Endothelial cell (in vitro differentiated cells): ENCODE measurements around the gene DUSP6. TPM values are rescaled to one million over a fixed set of nuclear protein-coding genes. Genes with fewer than 3 reads are reported as not detected.

ENCODE experiments used
- DNase-seq: peaks from one replicate; pipeline ENCODE4 v3.0.0; 2021; ENCODE audit warnings: low spot score
- H3K27ac Mint-ChIP-seq: one replicate; pipeline ENCODE4 v1.8.0; 2021; ENCODE audit warnings: mixed read lengths, inconsistent platforms; ENCODE audit not compliant: unreplicated experiment
- H3K27me3 Mint-ChIP-seq: one replicate; pipeline ENCODE4 v1.8.0; 2021; ENCODE audit warnings: mild to moderate bottlenecking, moderate library complexity, mixed read lengths, inconsistent platforms; ENCODE audit not compliant: unreplicated experiment
- H3K36me3 Mint-ChIP-seq: one replicate; pipeline ENCODE4 v1.8.0; 2021; ENCODE audit warnings: mild to moderate bottlenecking, low read depth, mixed read lengths, inconsistent platforms; ENCODE audit not compliant: unreplicated experiment
- H3K4me1 Mint-ChIP-seq: one replicate; pipeline ENCODE4 v1.8.0; 2021; ENCODE audit warnings: mild to moderate bottlenecking, mixed read lengths, inconsistent platforms; ENCODE audit not compliant: unreplicated experiment
- H3K4me3 Mint-ChIP-seq: one replicate; pipeline ENCODE4 v1.8.0; 2021; ENCODE audit warnings: mild to moderate bottlenecking, mixed read lengths, inconsistent platforms; ENCODE audit not compliant: unreplicated experiment
- H3K9me3 Mint-ChIP-seq: one replicate; pipeline ENCODE4 v1.8.0; 2021; ENCODE audit warnings: mixed read lengths, inconsistent platforms; ENCODE audit not compliant: unreplicated experiment
- CTCF ChIP-seq: fragments of 200-600 bp; sonication (generic); IDR thresholded peaks from one replicate; pipeline ENCODE4 v1.5.0; 2021; ENCODE audit warnings: antibody characterized with exemption; ENCODE audit not compliant: unreplicated experiment
- total RNA-seq: library from RNA; stranded (reverse); fragmentation: NEBNext Ultra II Directional; extraction: Animal tissue kit (Norgen Biotek cat#: 25700); gene quantifications from one replicate; pipeline ENCODE4 v1.2.1, GENCODE V29; 2021; ENCODE audit not compliant: unreplicated experiment

Gene DUSP6
- total RNA-seq, 1 donor from 2014 or later = 232 TPM

- H3K4me3 Mint-ChIP-seq = no peak overlapping the region
- H3K27ac Mint-ChIP-seq = no peak overlapping the region
- no peak for DNase-seq
- no peaks in the 10 kb centered on the region for H3K9me3 Mint-ChIP-seq
- no peaks in the 10 kb centered on the region for H3K36me3 Mint-ChIP-seq
- no peak for TF ChIP-seq CTCF
- peaks cover 13% of the 10 kb centered on the region for H3K4me1 Mint-ChIP-seq
- H3K27me3 Mint-ChIP-seq = peaks cover 3% of the 10 kb centered on the region
Measured at GRCh38 chr12:89370421-89370831, 18.1 kb upstream of the DUSP6 start.

DNA sequence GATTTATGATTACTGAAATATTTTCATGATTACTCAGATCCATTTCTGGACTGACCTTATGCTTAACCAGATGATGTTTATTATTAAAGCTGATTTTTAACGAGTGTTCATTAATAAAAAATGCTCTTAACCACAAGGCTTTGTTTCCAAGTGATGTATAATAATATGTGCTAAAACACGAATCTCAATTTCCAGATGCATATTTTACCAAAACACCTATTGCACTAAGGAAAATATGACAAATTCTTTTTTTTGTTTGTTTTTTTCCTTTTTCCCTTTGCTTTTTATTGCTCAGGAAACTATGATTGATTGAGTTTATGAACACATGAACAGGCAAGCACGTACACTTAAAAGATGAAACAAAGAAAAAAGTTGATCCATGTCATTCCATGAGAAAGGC lies 16.9 kb upstream of the DUSP6 start:
- no peaks in the 10 kb centered on the region for H3K9me3 Mint-ChIP-seq
- DNase-seq = no peak
- H3K27me3 Mint-ChIP-seq = peaks cover 5% of the 10 kb centered on the region
- H3K36me3 Mint-ChIP-seq = no peaks in the 10 kb centered on the region
- no peak overlapping the region for H3K4me3 Mint-ChIP-seq
- peaks cover 13% of the 10 kb centered on the region for H3K4me1 Mint-ChIP-seq
- TF ChIP-seq CTCF = no peak
- H3K27ac Mint-ChIP-seq = no peak overlapping the region

GRCh38 chr12:89368391-89368790 lies 16.1 kb upstream of the DUSP6 start:
- no peak for TF ChIP-seq CTCF
- no peak overlapping the region for H3K4me3 Mint-ChIP-seq
- H3K27me3 Mint-ChIP-seq = peaks cover 6% of the 10 kb centered on the region
- H3K4me1 Mint-ChIP-seq = peaks cover 19% of the 10 kb centered on the region
- H3K9me3 Mint-ChIP-seq = no peaks in the 10 kb centered on the region
- no peak overlapping the region for H3K27ac Mint-ChIP-seq
- no peaks in the 10 kb centered on the region for H3K36me3 Mint-ChIP-seq
- DNase-seq = no peak

DNA sequence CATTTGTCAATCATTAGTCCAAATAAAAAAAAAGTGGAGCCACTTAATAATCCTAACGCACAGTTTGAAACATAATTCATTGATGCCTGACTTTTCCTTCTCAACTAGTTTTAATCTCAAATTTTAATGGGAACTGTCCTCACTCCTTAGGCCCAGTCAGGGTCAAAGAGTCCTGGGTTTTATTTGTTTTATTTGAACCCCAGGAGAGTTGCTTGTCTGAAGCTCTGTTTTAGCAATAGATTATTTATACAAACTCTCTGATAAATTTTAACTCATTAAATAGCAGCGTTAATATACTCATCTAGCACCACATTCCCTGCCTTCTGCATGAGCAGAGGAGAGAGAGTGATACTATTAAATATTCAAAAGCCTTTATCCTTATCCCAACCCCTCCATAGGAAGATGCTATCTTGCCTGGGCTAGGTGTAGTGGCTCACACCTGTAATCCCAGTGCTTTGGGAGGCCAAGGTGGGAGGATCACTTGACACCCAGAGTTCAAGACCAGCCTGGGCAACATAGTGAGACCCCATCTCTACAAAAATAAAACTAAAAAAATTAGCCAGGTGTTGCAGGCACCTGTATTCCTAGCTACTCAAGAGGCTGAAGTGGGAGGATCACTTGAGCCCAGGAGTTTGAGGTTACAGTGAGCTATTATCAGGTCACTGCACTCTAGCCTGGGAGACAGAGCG lies 14.5 kb upstream of the DUSP6 start:
- no peak for DNase-seq
- H3K9me3 Mint-ChIP-seq = no peaks in the 10 kb centered on the region
- no peaks in the 10 kb centered on the region for H3K36me3 Mint-ChIP-seq
- H3K4me3 Mint-ChIP-seq = no peak overlapping the region
- H3K4me1 Mint-ChIP-seq = peaks cover 17% of the 10 kb centered on the region
- H3K27ac Mint-ChIP-seq = no peak overlapping the region
- H3K27me3 Mint-ChIP-seq = peaks cover 9% of the 10 kb centered on the region
- TF ChIP-seq CTCF = no peak

GRCh38 chr12:89364631-89365030 lies 12.3 kb upstream of the DUSP6 start:
- Mint-ChIP-seq H3K27ac (no peak overlapping the region), H3K36me3 (no peaks in the 10 kb centered on the region), H3K4me1 (peaks cover 9% of the 10 kb centered on the region), H3K9me3 (no peaks in the 10 kb centered on the region), H3K27me3 (peaks cover 7% of the 10 kb centered on the region), H3K4me3 (no peak overlapping the region)
- no peak for TF ChIP-seq CTCF
- DNase-seq = no peak
